H1 (cell line): ENCODE data around the gene ADORA1.

Experiments
- POLR2A ChIP-seq, 2 experiments: IDR thresholded peaks; 1 replicate in 1 of 2; 2 replicates in 1 of 2; pipeline ENCODE4 v1.6.1; 2011; ENCODE audit warnings: low read depth in 2 of 2, low read length in 2 of 2, mild to moderate bottlenecking in 2 of 2; ENCODE audit errors: control extremely low read depth in 1 of 2
- USF2 ChIP-seq: IDR thresholded peaks from 2 replicates; pipeline ENCODE4 v1.6.1; 2011; ENCODE audit warnings: low read length, improper control_type of control experiment

DNA sequence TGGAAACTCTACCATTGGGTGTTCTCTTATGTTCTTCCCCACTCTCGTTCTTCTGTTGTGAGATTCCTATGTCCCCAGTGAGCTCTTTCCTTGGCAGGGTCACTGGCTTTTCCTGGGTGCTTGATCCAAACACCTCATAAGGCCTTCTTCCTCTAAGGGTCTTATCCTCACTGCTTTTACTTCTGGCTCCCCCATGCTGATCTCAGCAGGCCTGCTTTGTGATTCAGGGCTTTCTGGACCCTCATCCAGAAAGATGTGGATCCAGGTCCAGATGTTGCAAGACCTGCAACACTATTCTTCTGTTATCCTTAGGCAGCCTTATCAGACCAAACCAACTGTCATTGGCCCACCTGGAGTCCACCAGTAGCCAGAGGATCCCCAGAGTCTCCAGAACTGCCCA lies 30.5 kb upstream of the ADORA1 start:
- no peak for TF ChIP-seq USF2
- TF ChIP-seq POLR2A (IDR thresholded peaks at IDR 0.05; ENCODE audit: control extremely low read depth in 1 of 2, low read depth in 2 of 2, low read length in 2 of 2): no peak
